Activated CD4-positive, CD25-positive, alpha-beta regulatory T cell treated with anti-CD3 and anti-CD28 coated beads, Interleukin-2, amount 50 U/mL, for 24 hours (primary cell): ENCODE results near the gene KCNE3.

Source experiments
- ATAC-seq, 2 donors: fragments of 150-1000 bp; cut with Tn5 transposase; one replicate each; pipeline ENCODE4 v1.10.0; 2021; ENCODE audit warnings: mild to moderate bottlenecking in 1 of 2, moderate library complexity in 1 of 2

The KCNE3 gene

GRCh38 chr11:74471037-74471436, 3.7 kb upstream of the KCNE3 start:
- no peak for ATAC-seq

DNA sequence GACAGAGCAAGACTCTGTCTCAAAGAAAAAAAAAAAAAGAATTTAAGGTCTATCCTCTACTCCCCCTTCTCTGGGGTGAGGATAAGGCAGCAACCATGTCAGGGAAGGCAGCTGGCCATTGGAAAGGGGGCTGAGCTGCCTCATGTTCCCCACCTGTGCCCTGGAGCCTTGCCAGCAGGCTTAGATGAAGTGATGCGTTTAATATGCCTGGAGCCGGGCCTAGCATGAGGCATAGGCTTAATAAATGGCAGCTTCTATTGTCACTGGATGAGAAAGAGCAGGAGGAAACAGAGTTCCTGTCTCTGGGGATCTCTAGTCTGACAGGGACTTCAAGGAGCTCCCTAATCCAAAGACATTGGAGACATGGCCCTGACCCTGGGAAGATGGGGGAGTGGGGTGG, 3.2 kb upstream of the KCNE3 start:
- ATAC-seq, result no peak

DNA sequence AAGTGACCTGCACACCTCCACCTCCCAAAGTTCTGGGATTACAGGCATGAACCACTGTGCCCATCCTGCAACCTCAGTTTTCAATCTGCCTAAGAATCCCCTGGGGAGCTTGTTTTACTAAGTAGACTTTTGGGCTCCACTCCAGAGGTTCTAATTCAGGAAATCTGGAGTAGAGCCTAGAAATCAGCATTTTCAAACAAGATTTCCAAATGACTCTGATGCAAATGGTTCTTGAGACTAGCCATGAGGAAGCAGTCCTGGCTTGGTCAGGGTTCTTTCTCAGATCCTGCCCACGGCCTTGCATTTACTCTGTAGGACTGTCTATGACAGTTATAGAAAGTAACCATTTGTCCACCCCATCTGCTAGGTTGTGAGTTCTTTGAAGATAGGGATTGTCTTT, 1.6 kb upstream of the KCNE3 start:
- no peak for ATAC-seq

GRCh38 chr11:74468521-74468920, 1.2 kb upstream of the KCNE3 start:
- ATAC-seq, result no peak

- ATAC-seq, result no peak
Observed at GRCh38 chr11:74468058-74468457, 709 bp upstream of the KCNE3 start.

DNA sequence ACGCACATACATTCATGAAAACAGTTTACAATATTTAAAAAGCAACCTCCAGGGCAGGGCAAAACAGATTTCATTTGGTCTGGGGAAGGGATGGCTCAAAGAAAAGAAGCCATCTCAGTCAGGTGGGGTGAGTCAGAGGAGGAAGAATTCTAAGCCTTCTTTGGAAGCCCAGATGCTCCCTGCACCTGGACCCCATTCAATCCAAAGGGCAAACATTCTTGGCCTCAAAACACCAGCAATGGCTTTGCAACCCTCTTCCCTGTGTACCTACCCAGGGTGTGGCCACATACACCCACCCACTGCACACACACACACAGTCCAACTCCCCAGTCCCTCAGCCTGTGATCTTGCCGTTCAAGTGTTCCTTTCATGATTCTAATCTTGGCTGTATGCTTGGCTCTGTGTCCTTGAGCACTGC, 2.0 kb downstream of the KCNE3 start:
- ATAC-seq, result no peak

- ATAC-seq, result no peak
Observed at GRCh38 chr11:74464746-74465145, 2.6 kb downstream of the KCNE3 start.

- no peak for ATAC-seq
Observed at GRCh38 chr11:74463216-74463615, 4.1 kb downstream of the KCNE3 start.

DNA sequence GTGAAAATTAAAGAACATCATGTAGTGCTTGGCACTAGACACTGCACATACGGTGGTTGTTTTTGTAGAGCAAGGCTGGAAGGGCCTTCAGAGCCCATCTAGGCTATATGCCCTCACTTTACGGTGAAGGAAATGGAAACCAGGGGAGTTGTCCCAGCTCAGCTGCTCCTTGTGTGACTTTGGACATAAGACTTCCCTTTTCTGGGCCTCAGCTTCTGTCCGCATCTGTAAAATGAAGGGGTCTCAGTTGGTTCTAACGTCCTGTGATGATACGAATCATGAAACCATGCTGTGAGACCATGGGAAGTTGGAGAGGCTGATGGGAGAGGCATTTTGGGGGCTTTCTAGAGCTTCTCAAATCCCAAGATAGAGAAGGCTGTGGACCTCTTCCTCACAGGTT, 4.7 kb downstream of the KCNE3 start:
- no peak for ATAC-seq

DNA sequence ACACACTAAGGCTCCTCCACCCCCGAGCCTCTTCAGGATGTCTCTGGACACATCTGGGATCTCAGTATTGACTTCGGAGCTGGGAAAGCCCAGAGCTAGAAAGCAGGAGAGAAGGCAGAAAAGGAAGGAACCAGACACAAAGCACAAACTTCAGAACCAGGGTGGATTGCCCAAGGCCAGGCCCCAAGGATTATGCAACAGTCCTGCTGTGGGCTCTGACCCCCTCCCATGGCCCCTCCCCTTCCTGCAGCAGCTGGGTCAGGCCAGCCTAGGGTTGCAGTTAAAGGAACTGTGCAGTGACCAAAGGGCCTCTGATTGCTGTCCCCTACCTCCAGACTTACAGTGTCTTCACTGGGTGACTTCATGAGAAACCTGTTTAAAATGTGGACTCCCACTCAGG, 5.3 kb downstream of the KCNE3 start:
- ATAC-seq, result no peak

DNA sequence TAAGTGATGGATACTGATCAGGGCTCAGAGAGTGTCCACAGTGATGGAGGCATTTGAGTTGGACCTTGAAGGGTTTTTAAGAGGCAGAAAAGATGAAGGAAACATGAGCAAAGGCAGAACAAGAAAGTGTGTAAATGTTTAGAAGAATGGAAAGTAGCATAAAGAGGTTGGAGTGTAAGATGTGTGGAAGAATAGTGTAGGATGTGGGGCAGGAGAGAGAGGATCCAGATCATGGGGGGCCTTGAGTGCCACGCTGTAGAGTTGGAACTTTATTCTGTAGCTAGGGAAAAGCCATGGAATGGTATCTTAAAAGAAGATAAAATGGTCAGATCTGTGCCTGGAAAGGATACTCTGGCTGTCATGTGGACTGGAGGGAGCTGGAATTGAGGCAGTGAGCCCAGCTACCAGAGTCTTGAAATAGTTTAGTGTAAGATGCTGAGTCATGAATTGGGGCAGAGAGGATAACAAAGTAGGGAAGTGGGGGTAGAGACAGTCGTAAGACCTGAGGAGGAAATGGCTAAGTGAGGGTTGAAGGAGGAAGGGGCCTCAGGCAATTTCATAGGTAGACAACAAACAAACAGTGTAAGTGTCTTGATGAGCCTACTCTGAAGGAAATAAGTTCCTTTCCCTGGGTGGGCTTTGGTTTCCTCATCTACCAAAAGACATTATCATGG, 6.7 kb downstream of the KCNE3 start:
- no peak for ATAC-seq

- ATAC-seq, result no peak
Observed at GRCh38 chr11:74460065-74460464, 7.3 kb downstream of the KCNE3 start.

DNA sequence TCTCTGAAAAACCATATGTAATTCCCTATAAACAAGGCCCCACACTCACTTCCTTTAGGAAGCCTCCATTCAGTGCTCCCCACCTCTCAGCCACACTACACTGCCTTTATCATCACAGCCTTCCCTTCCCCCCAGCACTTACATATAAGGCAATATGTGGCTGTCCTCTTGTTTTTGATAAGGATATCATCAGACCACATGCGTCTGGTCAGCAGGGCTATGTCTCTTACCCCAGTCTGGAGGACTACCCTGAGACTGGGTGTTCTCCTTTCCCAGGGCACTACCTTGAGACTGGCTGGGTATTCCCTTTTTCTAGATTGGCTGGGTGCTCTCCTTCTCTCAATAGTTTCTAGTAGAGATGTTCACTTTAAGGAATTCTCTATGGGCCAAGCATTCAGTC, 7.8 kb downstream of the KCNE3 start:
- no peak for ATAC-seq

DNA sequence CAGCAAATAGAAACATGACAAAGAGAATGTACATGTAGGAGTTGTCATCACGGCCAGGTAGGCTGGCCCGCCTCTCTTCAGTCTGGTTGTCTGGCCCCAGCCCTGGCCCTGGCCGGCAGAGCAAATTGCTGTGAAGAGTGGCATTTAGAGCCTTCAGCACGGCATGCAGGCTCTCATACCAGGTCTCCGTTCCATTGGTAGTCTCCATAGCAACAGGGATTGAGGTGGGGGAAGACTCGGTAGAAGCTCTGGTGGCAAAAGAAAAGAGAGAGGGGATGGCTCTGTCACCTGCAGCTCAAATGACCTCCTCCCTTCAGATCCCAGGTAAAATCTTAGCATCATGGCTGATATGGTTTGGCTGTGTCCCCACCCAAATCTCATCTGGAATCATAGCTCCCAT, 10.0 kb downstream of the KCNE3 start:
- ATAC-seq, result no peak

- peak in 1 of 2 donors; percentile 42 for ATAC-seq
Observed at GRCh38 chr11:74453373-74453975, 13.9 kb downstream of the KCNE3 start.

- ATAC-seq, result no peak
Observed at GRCh38 chr11:74452366-74452765, 15.0 kb downstream of the KCNE3 start.

- no peak for ATAC-seq
Observed at GRCh38 chr11:74450318-74450717, 17.0 kb downstream of the KCNE3 start.

DNA sequence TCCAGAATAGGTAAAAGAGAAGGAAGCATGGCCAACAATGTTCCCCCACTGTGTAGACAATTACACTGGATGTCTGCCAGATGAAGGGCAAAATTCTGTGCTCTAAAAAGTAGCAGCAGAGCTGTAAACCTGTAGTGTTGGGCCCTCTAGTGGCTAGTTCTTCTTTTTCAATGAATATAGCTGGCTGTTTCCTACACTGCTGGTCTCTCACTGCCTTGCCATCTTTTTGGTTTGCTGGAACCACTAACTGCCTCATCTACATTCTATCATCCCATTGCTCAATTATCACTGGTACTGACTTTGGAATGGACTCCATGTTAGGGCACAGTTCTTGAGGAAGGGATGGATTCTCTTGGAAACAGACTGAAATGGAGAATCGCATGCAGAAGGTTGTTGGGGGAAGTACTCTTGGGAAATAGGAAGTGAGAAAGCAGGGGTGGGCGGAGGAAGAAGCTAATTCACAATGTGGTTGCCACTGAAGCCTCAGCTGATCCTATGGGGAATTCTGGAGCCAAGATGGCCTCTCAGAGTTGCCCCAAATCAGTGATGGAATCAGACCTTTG, 17.9 kb downstream of the KCNE3 start:
- ATAC-seq, result peak; percentile 77 to 92

DNA sequence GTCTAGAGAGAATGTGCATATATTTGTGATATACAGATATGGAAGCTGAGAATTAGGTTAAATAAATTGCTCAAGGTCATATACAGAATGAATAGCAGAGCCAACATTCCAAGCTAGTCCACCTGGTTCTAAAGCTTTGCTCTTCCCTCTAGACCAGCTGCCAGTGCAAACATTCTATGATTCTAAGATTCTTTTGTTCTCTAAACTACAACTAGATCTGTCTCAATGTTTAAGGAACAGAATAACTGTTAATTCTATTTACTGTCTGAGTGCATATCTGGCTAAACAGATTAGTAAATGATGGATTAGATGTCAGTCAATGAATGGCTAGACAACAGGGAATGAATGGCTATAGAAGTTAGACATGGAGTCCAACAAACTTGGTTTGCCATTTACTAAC, 19.6 kb downstream of the KCNE3 start:
- ATAC-seq, result no peak

DNA sequence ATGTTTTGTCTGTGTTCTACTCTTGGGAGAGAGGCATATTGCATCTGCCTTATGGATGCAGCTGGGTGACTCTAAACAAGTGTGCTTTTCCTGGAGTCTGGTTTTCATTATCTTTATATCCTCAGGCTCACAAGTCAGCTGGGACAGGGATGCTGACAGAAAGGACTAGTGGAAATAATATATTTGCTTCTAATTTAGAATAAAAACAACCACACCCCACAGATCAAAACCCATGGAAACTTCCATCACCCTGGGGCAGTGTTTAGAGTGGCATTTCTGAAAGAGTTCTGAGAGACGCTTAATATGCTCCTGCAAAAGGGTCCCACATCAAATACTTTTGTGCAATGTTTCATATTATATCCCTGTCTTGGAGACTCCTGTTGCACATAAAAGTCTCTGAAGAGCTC, 20.8 kb downstream of the KCNE3 start:
- ATAC-seq, result no peak

DNA sequence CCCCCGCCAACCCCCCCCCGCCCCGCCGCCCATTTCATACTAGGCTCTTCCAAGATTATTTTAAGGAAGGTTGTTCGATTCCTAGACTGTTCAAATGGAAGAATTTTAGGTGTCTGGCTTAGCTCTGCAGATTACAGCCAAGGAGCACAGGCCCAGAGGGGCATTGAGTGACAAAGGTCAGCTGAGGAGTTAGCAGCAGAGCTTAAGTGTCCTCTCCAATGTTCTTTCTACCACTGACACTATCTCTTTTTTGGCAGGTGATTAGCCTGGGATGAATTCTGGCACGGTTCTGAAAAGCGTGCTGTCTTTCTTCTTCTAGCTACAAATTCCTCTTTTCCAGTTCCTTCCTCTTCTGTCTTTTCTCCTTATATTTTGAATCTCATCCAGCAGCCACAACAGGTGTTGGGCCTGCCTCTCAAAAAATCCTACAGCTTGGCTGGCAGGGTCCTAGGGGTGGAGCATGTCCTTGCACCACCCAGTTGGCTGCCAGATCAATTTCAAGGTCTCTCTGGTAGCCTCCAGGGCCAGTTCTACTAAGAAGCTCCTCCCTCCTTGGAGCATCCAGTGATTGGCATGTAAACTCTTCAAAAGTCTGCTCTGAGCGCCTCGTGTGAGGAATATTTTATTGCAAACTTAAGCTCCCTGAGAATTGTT, 23.0 kb downstream of the KCNE3 start:
- ATAC-seq, result no peak

GRCh38 chr11:74443071-74443864, 24.1 kb downstream of the KCNE3 start:
- no peak for ATAC-seq

- no peak for ATAC-seq
Observed at GRCh38 chr11:74442636-74443035, 24.7 kb downstream of the KCNE3 start.
